Naive B cell (primary cell): ENCODE data around the gene SMYD3. TPM values are rescaled to one million over a fixed set of nuclear protein-coding genes. Genes with fewer than 3 reads are reported as not detected.

ENCODE experiments used
- ATAC-seq, 2 donors: fragments of 150-1000 bp; cut with Tn5 transposase; 2 replicates each; pipeline ENCODE4 v1.10.0; 2021; ENCODE audit warnings: low read depth in 2 of 2, mild to moderate bottlenecking in 2 of 2, moderate library complexity in 2 of 2
- DNase-seq: peaks from one replicate; pipeline ENCODE4 v3.0.0; 2022
- H3K27ac Mint-ChIP-seq, 6 donors: one replicate each; pipeline ENCODE4 v1.8.0; 2020 to 2022; ENCODE audit warnings: mild to moderate bottlenecking in 6 of 6, mixed read lengths in 6 of 6, moderate library complexity in 5 of 6, inconsistent platforms in 2 of 6
- H3K27me3 Mint-ChIP-seq, 3 donors: one replicate each; pipeline ENCODE4 v1.8.0; 2021 to 2022; ENCODE audit warnings: mixed read lengths in 3 of 3, mild to moderate bottlenecking in 1 of 3
- H3K36me3 Mint-ChIP-seq, 2 donors: one replicate each; pipeline ENCODE4 v1.8.0; 2020 to 2022; ENCODE audit warnings: mixed read lengths in 2 of 2, inconsistent platforms in 1 of 2, mild to moderate bottlenecking in 1 of 2
- H3K4me1 Mint-ChIP-seq, 3 donors: one replicate each; pipeline ENCODE4 v1.8.0; 2020 to 2022; ENCODE audit warnings: mixed read lengths in 3 of 3, inconsistent platforms in 1 of 3, mild to moderate bottlenecking in 1 of 3, moderate library complexity in 1 of 3
- H3K4me3 Mint-ChIP-seq, 8 donors: one replicate each; pipeline ENCODE4 v1.8.0; 2020 to 2022; ENCODE audit warnings: mild to moderate bottlenecking in 8 of 8, mixed read lengths in 8 of 8, moderate library complexity in 8 of 8, inconsistent platforms in 2 of 8
- H3K9me3 Mint-ChIP-seq, 7 donors: one replicate each; pipeline ENCODE4 v1.8.0; 2020 to 2022; ENCODE audit warnings: mixed read lengths in 7 of 7, mild to moderate bottlenecking in 5 of 7, inconsistent platforms in 2 of 7, moderate library complexity in 1 of 7
- polyA plus RNA-seq, 6 donors: library from polyadenylated mRNA; unstranded; fragments of 300-500 nt; fragmentation: Illumina TruSeq; gene quantifications; one replicate each; pipeline ENCODE4 v1.2.3, GENCODE V29; 2021; ENCODE audit warnings: low read depth in 6 of 6

The SMYD3 gene
- polyA plus RNA-seq, 6 donors from 2014 or later, result 15.8 to 27.3 (median 19.5) TPM

GRCh38 chr1:246512230-246512629 is 5.2 kb upstream of the SMYD3 start:
- Mint-ChIP-seq H3K27me3 (no peaks in the 10 kb centered on the region), H3K36me3 (no peaks in the 10 kb centered on the region), H3K27ac (no peak overlapping the region), H3K4me1 (peaks cover 6 to 10% (median 7%) of the 10 kb centered on the region in 3 donors), H3K9me3 (peaks cover 0 to 23% (median 16%) of the 10 kb centered on the region in 7 donors), H3K4me3 (no peak overlapping the region)
- DNase-seq, result no peak
- ATAC-seq, result no peak

- Mint-ChIP-seq H3K27ac (no peak overlapping the region), H3K27me3 (no peaks in the 10 kb centered on the region), H3K4me1 (peaks cover 12 to 14% (median 12%) of the 10 kb centered on the region in 3 donors), H3K4me3 (no peak overlapping the region), H3K9me3 (peaks cover 0 to 23% (median 16%) of the 10 kb centered on the region in 7 donors), H3K36me3 (no peaks in the 10 kb centered on the region)
- ATAC-seq (no peak), DNase-seq (no peak)
These were observed 4.1 kb upstream of the SMYD3 start for GRCh38 chr1:246511203-246511602.

GRCh38 chr1:246510147-246511030 is 3.3 kb upstream of the SMYD3 start:
- Mint-ChIP-seq H3K27ac (no peak overlapping the region), H3K4me1 (peaks cover 20 to 22% (median 20%) of the 10 kb centered on the region in 3 donors), H3K27me3 (no peaks in the 10 kb centered on the region), H3K9me3 (peaks cover 0 to 17% (median 10%) of the 10 kb centered on the region in 7 donors), H3K36me3 (no peaks in the 10 kb centered on the region), H3K4me3 (no peak overlapping the region)
- ATAC-seq (no peak), DNase-seq (no peak)

GRCh38 chr1:246508897-246509688 is 2.0 kb upstream of the SMYD3 start:
- no peaks in the 10 kb centered on the region for H3K36me3 Mint-ChIP-seq
- H3K27me3 Mint-ChIP-seq, result no peaks in the 10 kb centered on the region
- H3K9me3 Mint-ChIP-seq, result peaks cover 0 to 6% (median 0%) of the 10 kb centered on the region in 7 donors
- H3K4me1 Mint-ChIP-seq, result peaks cover 21 to 25% (median 23%) of the 10 kb centered on the region in 3 donors
- no peak overlapping the region for H3K27ac Mint-ChIP-seq
- H3K4me3 Mint-ChIP-seq, result peak overlapping the region in 3 of 8 donors; percentile 29 to 30 (median 30)
- DNase-seq (no peak), ATAC-seq (no peak)

- Mint-ChIP-seq H3K4me1 (peaks cover 21 to 28% (median 25%) of the 10 kb centered on the region in 3 donors), H3K4me3 (peak overlapping the region; percentile 79 to 97 (median 91)), H3K36me3 (no peaks in the 10 kb centered on the region), H3K27ac (peak overlapping the region in 5 of 6 donors; percentile 12 to 90 (median 84)), H3K27me3 (no peaks in the 10 kb centered on the region), H3K9me3 (no peaks in the 10 kb centered on the region)
- DNase-seq, result no peak
- peak; percentile 5 to 15 for ATAC-seq
These were observed 759 bp downstream of the SMYD3 start for GRCh38 chr1:246506367-246506673.

GRCh38 chr1:246503341-246503740 is 3.7 kb downstream of the SMYD3 start:
- peaks cover 21 to 28% (median 25%) of the 10 kb centered on the region in 3 donors for H3K4me1 Mint-ChIP-seq
- H3K9me3 Mint-ChIP-seq, result no peaks in the 10 kb centered on the region
- no peak for ATAC-seq
- peak overlapping the region in 1 of 6 donors; percentile 80 for H3K27ac Mint-ChIP-seq
- no peaks in the 10 kb centered on the region for H3K36me3 Mint-ChIP-seq
- DNase-seq, result no peak
- H3K4me3 Mint-ChIP-seq, result peak overlapping the region in 2 of 8 donors; percentile 37 to 43
- H3K27me3 Mint-ChIP-seq, result no peaks in the 10 kb centered on the region

GRCh38 chr1:246497331-246497915 is 9.7 kb downstream of the SMYD3 start:
- ATAC-seq, result peak; percentile 51 to 63
- Mint-ChIP-seq H3K36me3 (no peaks in the 10 kb centered on the region), H3K27ac (peak overlapping the region in 1 of 6 donors; percentile 19), H3K9me3 (no peaks in the 10 kb centered on the region), H3K27me3 (no peaks in the 10 kb centered on the region), H3K4me3 (no peak overlapping the region), H3K4me1 (peaks cover 4 to 5% (median 4%) of the 10 kb centered on the region in 3 donors)
- peak; percentile 59 for DNase-seq

- peaks cover 4 to 12% (median 6%) of the 10 kb centered on the region in 3 donors for H3K4me1 Mint-ChIP-seq
- H3K4me3 Mint-ChIP-seq, result no peak overlapping the region
- H3K27ac Mint-ChIP-seq, result peak overlapping the region in 1 of 6 donors; percentile 46
- no peaks in the 10 kb centered on the region for H3K9me3 Mint-ChIP-seq
- H3K27me3 Mint-ChIP-seq, result no peaks in the 10 kb centered on the region
- no peaks in the 10 kb centered on the region for H3K36me3 Mint-ChIP-seq
- no peak for DNase-seq
- ATAC-seq, result no peak
These were observed 14.4 kb downstream of the SMYD3 start for GRCh38 chr1:246492611-246493245.

GRCh38 chr1:246491551-246492053 is 15.5 kb downstream of the SMYD3 start:
- Mint-ChIP-seq H3K9me3 (no peaks in the 10 kb centered on the region), H3K27me3 (no peaks in the 10 kb centered on the region), H3K4me1 (peaks cover 2 to 8% (median 7%) of the 10 kb centered on the region in 3 donors), H3K36me3 (no peaks in the 10 kb centered on the region), H3K27ac (peak overlapping the region in 2 of 6 donors; percentile 68 to 88), H3K4me3 (no peak overlapping the region)
- DNase-seq, result no peak
- no peak for ATAC-seq

- no peaks in the 10 kb centered on the region for H3K9me3 Mint-ChIP-seq
- no peak overlapping the region for H3K27ac Mint-ChIP-seq
- DNase-seq (no peak), ATAC-seq (no peak)
- H3K4me3 Mint-ChIP-seq, result no peak overlapping the region
- H3K4me1 Mint-ChIP-seq, result peaks cover 3 to 16% (median 13%) of the 10 kb centered on the region in 3 donors
- H3K36me3 Mint-ChIP-seq, result no peaks in the 10 kb centered on the region
- H3K27me3 Mint-ChIP-seq, result no peaks in the 10 kb centered on the region
These were observed 18.4 kb downstream of the SMYD3 start for GRCh38 chr1:246488674-246489073.

GRCh38 chr1:246483569-246483933 is 23.5 kb downstream of the SMYD3 start:
- Mint-ChIP-seq H3K36me3 (no peaks in the 10 kb centered on the region), H3K9me3 (peaks cover 0 to 2% (median 0%) of the 10 kb centered on the region in 7 donors), H3K4me3 (peak overlapping the region in 2 of 8 donors; percentile 2 to 41), H3K27ac (peak overlapping the region in 1 of 6 donors; percentile 51), H3K4me1 (peaks cover 19 to 35% (median 23%) of the 10 kb centered on the region in 3 donors), H3K27me3 (no peaks in the 10 kb centered on the region)
- ATAC-seq, result no peak
- no peak for DNase-seq

- Mint-ChIP-seq H3K4me3 (peak overlapping the region in 3 of 8 donors; percentile 2 to 41 (median 39)), H3K27ac (peak overlapping the region in 3 of 6 donors; percentile 1 to 71 (median 51)), H3K4me1 (peaks cover 18 to 35% (median 20%) of the 10 kb centered on the region in 3 donors), H3K36me3 (no peaks in the 10 kb centered on the region), H3K27me3 (no peaks in the 10 kb centered on the region), H3K9me3 (peaks cover 0 to 2% (median 0%) of the 10 kb centered on the region in 7 donors)
- ATAC-seq, result peak; percentile 43 to 46
- no peak for DNase-seq
These were observed 24.1 kb downstream of the SMYD3 start for GRCh38 chr1:246482805-246483568.
